GM18517 (cell line): ENCODE results near the gene EEF1A2.
A peak's percentile ranks its signal among the peaks of the same experiment; 100 is the strongest.

Experiments
- ATAC-seq: cut with Tn5 transposase; IDR thresholded peaks from one replicate; pipeline ENCODE4 v1.9.1; 2021; ENCODE audit warnings: mild to moderate bottlenecking, moderate library complexity; ENCODE audit not compliant: unreplicated experiment

The EEF1A2 gene

GRCh38 chr20:63537525-63538203 is 38.8 kb upstream of the EEF1A2 start:
- ATAC-seq = peak; percentile 90

- no peak for ATAC-seq
Observed at GRCh38 chr20:63536997-63537524, 38.2 kb upstream of the EEF1A2 start, which contains the start of gene PTK6. Gene PTK6 (minus strand): TSS chr20:63537376. CDS start chr20:63537314, 62 bp downstream.

- no peak for ATAC-seq
Observed at GRCh38 chr20:63536241-63536977, 37.5 kb upstream of the EEF1A2 start.

GRCh38 chr20:63534831-63535651 is 36.2 kb upstream of the EEF1A2 start:
- ATAC-seq = no peak

GRCh38 chr20:63534427-63534830 is 35.5 kb upstream of the EEF1A2 start:
- no peak for ATAC-seq

- ATAC-seq = no peak
Observed at GRCh38 chr20:63533871-63534393, 35.0 kb upstream of the EEF1A2 start.

- ATAC-seq = no peak
Observed at GRCh38 chr20:63533388-63533787, 34.5 kb upstream of the EEF1A2 start.

GRCh38 chr20:63532449-63532971 is 33.6 kb upstream of the EEF1A2 start:
- no peak for ATAC-seq

- no peak for ATAC-seq
Observed at GRCh38 chr20:63531686-63532448, 33.0 kb upstream of the EEF1A2 start.

GRCh38 chr20:63530788-63531160 is 31.9 kb upstream of the EEF1A2 start:
- ATAC-seq = no peak

- ATAC-seq = no peak
Observed at GRCh38 chr20:63529861-63530787, 31.2 kb upstream of the EEF1A2 start.

- no peak for ATAC-seq
Observed at GRCh38 chr20:63529180-63529860, 30.4 kb upstream of the EEF1A2 start.

- ATAC-seq = no peak
Observed at GRCh38 chr20:63527184-63527583, 28.3 kb upstream of the EEF1A2 start.

GRCh38 chr20:63525971-63526370 is 27.1 kb upstream of the EEF1A2 start:
- no peak for ATAC-seq

GRCh38 chr20:63525185-63525584 is 26.3 kb upstream of the EEF1A2 start:
- no peak for ATAC-seq

- no peak for ATAC-seq
Observed at GRCh38 chr20:63522981-63523611, 24.2 kb upstream of the EEF1A2 start.

GRCh38 chr20:63522091-63522868 is 23.4 kb upstream of the EEF1A2 start:
- no peak for ATAC-seq
